Mesenteric fat pad (tissue), 1 donor: ENCODE data around the gene KY. TPM values are rescaled to one million over a fixed set of nuclear protein-coding genes. Genes with fewer than 3 reads are reported as not detected.

ENCODE experiments used
- DNase-seq: peaks from one replicate; pipeline ENCODE4 v3.0.0-alpha.2; 2020; ENCODE audit warnings: low spot score
- total RNA-seq: library from RNA; stranded (reverse); fragmentation: NEBNext Ultra II Directional; extraction: Animal tissue kit (Norgen Biotek cat#: 25700); gene quantifications from one replicate; pipeline ENCODE4 v1.2.1, GENCODE V29; 2021
- donor health status: DM: yes; HTN: yes; CAD: no.

Gene KY
- total RNA-seq, 1 donor from 2014 or later, result not detected

DNA sequence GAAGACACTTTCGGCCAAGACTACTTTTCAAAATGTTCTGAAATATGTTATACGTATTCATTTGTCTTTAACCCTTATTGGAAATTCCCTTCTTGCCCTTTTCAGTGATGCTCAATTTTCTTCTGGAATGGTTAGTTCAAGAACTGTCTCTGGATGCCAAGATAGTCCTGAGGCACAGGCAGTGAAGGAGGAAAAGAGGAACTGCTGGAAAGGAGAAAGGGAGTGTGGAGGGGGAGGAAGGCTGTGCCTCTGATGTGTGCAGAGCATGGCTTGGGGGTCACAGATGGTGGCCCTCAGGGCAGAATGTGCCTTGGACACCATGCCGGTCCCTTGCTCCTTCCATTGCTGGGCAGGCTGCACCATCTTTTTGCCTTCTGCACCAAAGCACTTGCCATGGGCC is 91.2 kb downstream of the KY start:
- DNase-seq, result no peak

Other genes starting within 250 kb of the KY start
- 51.1 TPM for gene ANAPC13, start 165.0 kb downstream of the KY start, total RNA-seq
- gene CEP63, start 165.0 kb downstream of the KY start, total RNA-seq, result 27.3 TPM
- gene EPHB1, start 144.2 kb upstream of the KY start, total RNA-seq, result 1.9 TPM